GM18519 (cell line): Measurements from ENCODE around the gene SPRED1.

Experiments
- ATAC-seq: cut with Tn5 transposase; IDR thresholded peaks from one replicate; pipeline ENCODE4 v1.9.1; 2021; ENCODE audit warnings: mild to moderate bottlenecking, moderate library complexity; ENCODE audit not compliant: unreplicated experiment, low FRiP score

SPRED1 gene

DNA sequence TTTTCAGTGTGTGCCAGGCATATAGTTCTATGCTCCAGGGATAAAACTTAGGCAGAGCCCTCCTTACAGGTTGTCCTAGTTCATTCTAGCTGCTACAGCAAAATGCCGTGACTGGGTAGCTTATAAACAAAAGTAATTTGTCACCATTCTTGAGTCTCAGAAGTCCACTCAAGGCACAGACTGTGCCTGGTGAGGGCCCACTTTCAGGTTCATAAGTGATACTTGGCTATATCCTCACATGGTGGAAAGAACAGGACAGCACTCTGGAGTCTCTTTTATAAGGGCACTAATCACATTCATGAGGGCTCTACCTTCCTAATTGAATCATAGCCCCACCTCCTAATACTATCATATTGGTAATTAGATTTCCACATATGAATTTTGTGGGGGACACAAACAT lies 80.1 kb downstream of the SPRED1 start:
- no peak for ATAC-seq

DNA sequence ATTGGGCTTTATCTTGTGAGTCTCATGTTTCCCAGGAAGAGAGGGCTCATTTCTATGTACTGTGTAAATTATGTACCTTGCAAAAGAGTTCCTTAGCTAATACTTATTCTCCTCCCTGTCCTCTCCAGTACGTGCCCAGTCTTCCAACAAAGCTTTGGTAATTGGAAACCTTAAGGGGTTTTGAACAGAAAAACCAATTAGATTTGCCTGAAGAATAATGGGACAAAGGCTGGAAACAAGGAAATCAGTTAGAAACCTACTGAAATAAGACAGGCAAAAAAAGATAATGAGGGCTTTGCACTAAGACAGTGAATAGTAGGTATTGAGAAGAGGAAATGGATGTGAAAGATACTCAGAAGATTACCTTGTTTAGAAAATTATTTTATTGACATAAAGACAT lies 82.5 kb downstream of the SPRED1 start:
- no peak for ATAC-seq

DNA sequence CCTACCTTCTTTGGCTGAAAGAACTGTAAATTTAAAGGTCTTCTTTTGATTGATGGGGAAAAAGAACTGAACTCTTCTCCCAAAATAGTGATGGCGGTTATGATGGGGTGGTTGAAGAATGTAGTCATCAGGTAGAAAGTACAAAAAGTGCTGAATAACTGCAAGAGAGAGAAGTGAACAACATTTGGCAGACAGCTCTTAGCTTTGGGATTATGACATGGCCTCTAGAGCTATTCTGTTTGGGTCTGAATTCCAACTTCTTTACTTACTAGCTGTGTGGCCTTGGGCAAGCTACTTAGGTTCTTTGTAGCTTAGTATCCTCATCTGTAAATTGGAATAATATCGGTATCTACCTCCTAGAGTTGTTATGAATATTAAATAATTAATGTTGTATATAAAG lies 91.7 kb downstream of the SPRED1 start:
- ATAC-seq, result no peak

DNA sequence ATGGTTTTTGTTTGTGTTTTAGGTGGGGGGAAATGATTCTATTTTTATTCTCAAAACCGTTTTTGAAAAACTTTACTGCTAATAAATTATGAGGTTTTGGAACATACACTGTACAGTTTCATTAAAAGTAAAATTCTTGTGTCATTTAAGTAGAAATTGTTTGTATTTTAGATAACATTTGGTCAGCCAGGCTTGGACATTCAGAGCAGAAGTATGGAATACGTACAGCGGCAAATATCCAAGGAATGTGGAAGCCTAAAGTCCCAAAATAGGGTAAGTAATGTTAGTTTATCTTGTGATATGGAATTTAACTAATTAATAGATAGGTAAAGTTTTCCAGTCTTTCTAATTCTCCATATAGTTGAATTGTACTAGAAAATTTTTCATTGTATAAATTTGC lies 96.6 kb downstream of the SPRED1 start:
- ATAC-seq, result no peak

DNA sequence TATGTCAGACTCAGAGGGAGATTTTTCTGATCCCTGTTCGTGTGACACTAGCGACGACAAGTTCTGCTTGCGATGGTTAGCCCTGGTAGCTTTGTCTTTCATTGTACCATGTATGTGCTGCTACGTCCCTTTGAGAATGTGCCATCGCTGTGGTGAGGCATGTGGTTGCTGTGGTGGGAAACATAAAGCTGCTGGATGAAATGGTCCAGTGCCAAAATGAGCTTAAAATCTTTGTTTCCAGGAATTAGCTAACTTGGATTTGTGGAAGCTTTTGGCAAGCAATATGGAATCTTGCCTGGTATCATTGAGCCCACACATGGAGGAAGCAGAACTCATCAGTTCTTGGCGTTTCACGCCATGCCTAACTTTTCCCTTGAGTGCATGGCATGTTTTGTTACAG lies 98.8 kb downstream of the SPRED1 start:
- no peak for ATAC-seq

DNA sequence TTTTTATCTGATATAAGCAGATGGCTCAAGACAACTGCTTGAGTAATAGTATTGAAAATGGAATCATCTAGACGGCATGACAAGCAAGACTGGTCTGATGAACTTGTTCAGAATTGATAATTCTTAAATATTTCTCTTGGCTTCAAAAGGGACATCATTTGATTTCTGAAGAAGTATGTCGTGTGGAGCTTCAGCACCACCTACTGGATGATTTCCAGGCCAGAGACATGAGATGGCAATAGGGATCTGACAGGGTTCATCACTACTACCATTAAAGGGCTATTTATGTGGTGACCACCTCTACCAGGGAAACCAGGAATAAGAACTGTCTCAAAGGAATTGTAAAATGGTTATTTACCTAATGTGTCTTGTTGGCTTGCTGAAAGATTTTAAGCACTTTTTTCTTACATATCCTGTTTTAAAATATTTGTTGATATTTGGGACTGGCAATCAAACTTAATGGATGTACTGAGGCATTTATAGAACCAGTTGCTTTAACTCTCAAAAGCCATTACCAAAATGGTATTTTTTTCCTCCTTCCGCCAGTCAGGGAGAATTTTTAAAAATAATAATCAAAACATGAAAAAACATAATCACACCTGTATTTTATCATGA lies 101.8 kb downstream of the SPRED1 start:
- ATAC-seq, result no peak

DNA sequence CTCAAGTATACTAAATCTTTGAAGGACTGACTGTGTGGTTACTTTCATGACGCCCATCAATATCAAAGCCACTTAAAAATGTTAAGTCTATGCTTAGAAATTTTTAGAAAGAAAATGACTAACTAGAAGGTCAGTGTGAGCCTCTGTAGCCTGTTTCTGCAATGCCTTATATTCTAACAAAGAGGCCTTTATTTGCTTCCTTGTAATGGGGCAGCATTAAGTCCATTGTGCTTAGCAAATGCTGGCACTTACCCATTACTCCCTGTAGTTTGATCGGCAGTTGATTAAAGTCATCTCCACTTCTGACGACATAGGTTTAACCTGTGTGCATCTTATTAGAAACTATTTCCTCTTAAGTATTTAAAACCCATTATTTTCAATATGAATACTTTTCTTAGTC lies 109.7 kb downstream of the SPRED1 start:
- ATAC-seq, result no peak

DNA sequence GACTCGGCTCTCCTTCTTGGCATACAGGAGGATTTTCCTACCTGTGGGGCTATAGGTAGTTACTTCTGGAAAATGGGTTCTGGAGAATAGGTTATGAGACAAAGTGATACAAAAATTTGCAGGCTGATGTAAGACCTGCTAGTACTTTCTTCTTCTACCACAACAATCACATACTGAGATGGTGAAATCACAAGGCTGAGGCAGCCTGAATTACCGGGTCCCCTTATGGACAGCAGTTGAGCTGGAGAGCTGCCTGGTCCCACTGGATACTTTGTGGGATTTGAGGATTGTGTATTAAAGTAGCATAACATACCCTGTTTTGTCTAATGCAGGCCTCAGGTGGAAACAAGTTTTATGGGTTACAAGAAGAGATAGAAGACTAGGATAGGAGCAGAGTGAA lies 114.8 kb downstream of the SPRED1 start:
- no peak for ATAC-seq

DNA sequence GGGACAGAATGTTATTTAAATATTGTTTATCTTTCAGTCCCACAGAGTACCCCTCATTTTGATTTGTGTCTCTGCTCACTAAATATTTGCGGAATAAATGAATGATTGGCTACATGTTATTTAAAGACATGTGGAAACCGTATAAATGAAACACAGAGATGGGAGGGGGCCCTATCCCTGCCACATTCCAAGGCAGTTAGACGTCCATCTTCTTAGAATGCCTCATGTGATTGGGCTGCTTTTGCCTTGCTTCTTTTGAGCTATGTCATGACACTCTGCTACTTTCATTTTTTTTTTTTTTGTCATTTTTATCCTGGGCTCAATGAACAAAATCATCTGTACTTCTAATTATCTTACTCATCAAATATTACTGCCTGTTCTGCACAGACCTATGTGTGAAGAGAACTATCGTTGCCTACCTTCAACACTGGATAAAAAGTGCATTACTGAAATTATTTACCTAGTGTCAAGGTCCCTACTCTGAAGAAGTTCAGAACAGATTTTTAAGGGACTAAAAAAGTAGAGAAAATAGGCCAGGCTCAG lies 117.4 kb downstream of the SPRED1 start:
- ATAC-seq, result no peak

DNA sequence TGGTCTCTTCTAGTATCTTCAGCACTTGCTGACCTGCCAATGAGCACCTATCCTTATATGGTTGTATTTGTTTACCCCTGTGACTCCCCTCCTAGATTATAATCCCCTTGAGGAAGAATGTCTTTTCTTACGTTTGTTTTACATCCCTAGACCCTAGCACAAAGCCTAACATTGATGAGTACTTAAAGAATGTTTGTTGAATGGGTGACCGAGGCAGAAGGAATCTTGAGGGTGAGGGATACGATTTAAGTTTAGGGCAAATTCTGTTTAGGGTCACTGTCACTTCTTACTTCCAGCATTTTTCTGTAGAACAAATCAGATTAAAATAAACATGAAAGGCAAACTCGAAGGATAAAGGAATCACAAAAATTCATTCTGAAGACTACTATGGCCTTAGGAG lies 120.4 kb downstream of the SPRED1 start:
- no peak for ATAC-seq

DNA sequence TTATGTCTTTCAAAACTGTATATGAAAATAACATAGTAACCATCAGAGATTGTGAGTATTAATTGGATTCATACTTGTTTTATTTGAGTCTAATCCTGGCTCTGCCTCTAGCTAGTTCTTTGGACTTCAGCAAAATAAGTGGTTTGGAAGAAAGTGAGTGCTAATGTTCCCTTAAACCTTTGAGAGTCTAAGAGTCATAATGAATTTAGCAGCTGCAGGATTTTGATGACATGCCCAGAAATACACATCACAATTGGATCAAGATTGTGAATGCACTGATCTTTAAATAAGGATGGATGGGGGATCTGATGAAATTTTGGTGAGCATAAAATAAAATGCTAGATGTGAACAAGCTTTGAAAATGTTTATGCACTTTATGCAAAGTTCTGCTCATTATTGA lies 121.4 kb downstream of the SPRED1 start:
- ATAC-seq, result no peak

DNA sequence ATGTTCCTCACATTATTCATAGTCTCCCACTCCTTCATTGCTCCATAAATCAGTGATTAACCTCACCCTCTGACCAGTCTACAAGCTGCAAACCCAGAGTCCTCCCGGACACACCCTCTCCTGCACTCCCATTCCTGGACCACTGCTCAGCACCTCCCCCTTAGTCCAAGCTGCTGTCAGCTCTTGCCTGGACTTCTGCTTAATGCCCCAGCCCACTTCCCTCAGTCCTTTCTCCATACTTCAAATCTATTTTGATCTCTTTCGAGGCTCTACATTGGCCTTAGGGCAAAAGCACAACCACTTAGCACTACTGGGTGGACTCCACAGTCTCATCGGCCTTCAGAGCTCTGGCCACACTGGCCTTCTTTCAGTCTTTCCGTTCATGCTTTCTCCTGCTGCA lies 121.9 kb downstream of the SPRED1 start:
- ATAC-seq, result no peak

DNA sequence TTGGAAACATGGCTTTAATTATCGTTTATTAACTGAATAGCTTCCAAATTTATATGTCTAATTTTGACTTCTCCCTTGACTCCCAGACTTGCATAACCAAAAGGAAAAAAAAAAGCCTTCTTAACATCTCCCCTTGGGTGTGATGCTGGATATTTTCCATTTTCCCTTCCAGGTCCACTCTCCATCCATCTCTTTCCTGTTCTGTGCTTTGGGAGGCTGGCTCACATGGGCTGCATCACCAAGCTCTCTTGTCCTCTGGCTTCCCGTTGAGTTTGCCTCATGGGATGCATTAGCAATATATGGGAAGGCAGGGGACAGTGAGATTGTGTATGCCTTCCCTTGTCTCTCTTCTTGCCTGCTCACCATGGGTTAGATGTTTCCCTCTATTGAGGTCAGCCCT lies 123.4 kb downstream of the SPRED1 start:
- no peak for ATAC-seq

DNA sequence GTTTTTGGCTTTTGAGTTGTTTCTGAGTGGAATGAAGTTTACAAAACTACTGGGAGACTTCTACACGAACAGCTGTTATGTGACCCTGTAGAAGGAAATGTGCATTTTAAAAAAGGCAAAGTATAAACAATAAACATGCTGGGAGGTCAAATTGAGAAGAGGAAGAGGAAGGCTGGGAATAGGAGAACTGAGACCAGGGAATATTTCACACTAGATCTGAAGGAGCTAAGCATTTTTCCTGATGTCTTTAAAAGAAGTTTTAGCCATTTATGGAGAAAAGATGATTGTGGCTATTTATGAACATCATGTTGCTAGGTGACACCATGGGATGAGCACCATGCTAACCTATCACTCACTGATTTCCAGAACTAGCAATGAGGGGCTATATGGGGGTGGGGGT lies 125.0 kb downstream of the SPRED1 start:
- no peak for ATAC-seq

DNA sequence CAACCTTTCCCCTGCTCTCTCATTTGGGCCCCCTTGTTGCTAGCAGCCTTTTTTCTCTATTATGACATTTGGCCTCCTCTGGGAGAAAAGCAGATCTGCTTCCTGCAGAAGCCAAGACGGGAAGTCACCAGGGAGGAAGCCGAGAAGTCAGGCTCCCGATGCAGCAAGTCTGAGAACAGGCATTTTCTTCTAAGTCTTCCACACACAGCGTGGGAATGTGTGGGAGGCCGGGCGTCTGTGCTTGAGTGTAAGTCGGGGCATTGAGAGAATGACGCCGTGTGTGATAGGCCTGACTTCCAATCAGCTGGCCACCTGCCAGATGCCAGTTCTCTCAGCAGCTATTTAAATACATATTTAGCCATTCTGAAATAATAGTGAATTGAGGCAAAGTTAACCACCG lies 125.5 kb downstream of the SPRED1 start:
- ATAC-seq, result no peak

DNA sequence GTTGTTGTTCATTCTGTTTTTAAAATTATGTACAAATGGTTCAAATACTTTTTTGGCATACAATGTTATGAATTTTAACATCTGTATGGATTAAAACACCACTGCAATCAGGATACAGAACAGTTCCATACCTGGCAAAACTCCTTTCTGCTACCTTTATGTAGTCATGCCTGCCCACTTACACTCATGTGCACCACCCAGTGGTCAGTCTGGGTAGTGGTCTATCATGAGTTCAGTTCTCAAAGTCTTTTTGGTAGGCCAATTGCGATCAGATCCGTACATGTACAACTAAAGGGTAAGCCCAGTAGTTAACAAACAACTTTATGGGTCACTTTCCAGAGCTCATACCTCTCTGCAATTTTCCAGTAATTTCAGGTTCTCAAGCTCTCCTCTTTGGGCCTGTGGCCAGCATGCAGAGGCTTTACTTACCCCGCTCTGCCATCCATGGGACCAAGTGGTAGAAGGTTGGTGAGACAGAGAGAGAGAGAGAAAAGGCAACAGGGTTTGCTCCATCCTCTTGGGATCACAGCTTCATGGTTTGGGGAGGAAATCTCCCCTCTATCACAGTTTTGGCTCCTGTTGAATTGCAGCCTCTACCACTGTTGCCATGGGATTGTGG lies 137.4 kb downstream of the SPRED1 start:
- no peak for ATAC-seq

DNA sequence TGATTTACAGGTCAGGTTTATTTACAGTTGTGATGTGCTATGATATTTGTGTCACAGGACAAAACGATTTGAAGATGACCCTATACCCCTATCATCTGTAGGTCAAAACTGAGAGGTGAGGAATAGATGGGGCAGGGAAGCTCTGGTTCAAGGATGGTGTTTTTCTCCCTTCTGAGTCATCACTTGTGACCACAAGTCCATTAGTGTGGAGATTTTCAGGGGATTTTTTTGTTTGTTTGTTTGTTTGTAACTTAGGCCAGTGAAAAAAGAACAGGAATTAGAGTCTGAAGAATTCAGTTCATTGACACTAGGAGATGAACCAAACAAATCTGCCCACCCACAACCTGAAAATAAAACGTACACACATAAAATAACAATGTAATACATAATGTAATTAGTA lies 138.6 kb downstream of the SPRED1 start:
- ATAC-seq, result no peak

DNA sequence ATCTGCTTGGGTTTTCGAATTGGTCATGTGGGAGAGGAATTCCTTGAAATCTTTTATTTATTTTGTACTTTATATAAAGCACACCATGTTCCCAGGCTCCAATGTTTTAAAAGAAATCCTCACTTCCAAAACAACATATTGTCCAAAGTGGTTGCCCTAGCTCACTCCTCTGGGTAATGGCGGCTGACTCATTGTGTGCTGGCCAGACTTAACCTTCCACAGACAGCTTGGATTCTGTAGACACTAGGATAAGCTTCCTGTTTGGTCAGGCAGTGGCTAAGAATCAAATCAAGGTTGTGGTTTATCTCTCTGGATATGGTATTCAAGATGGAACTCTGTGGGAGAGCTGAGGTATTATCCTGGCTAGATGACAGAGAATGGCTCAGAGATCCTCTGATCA lies 145.5 kb downstream of the SPRED1 start:
- ATAC-seq, result no peak

DNA sequence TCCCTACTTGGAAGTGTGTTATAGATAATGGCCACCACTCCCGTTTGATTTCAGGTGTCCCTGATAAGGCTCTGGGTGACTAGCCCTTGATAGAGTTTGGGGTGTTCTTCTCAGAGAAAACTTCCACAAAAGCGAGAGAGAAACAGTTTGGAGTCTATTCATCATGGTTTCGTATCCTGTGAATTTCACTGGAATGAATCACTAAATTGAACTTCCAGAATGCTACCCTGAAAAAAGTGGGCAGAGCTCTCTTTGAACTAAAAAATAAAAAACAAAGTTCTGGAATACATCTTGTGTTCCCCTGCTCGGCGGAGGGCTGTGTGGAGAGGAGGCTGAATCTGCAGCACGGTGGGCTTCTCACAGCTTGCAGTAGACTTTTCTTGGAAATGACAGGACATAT lies 148.5 kb downstream of the SPRED1 start:
- ATAC-seq, result no peak

DNA sequence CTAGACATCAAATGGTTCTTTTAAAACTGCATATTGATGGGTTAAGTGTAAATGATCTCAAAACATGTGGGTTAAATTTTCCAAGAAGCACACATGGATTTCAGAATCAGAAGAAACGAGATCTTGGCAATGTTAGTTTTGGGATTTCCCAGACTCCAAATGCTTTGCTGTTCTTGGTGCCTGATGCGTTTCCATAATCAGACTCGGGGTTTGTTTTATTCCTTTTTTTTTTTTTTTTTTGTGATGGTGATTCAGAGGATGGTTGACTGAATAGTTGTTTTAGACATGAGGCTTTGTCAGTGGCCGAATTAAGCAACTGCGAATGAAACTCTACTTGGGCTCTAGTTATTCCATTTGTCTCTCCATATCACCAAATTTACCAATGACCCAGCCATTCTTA lies 149.1 kb downstream of the SPRED1 start:
- ATAC-seq, result no peak

DNA sequence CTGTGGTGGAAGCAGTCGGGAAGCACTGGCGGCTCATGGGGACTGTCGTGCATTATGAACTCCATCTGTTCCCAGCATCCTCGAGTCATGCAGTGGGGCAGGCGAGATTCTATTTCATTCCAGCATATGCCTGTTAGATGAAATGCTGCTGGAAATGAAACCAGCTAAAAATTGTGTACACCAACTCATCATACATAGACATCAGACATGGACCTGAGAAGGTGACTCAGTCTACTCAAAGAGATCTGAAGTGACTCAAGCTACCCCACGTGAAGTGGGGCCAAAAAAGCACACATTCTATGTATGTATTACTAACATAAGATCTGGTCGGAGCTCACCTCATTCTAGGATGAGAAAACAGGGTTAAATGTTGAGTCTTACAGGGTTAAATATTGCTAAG lies 153.8 kb downstream of the SPRED1 start:
- no peak for ATAC-seq
